ENCODE measurements around the gene GATA1. TPM values are rescaled to one million over a fixed set of nuclear protein-coding genes. Genes with fewer than 3 reads are reported as not detected.

GATA1 gene
- total and polyA plus RNA-seq, 10 of the 15 experiments (the other 5 are each of a cell fraction or from before 2014, with no cell fraction given), result 0.24 to 0.36 TPM; not detected in 8

GRCh38 chrX:48776818-48777439, 9.5 kb upstream of the GATA1 start:
- no TSS peak for BruUV-seq (replicated peaks)
- ChIA-PET POLR2A (no interaction called here), RAD21 (ENCODE audit: unreplicated experiment) (no interaction called here), CTCF (no interaction called here), SMC1A (ENCODE audit: uncharacterized antibody, unreplicated experiment) (no interaction called here)
- H3K36me3 ChIP-seq (ENCODE audit: control insufficient read depth in 2 of 2, insufficient read depth in 2 of 2, low read length in 1 of 2), result no peaks in the 10 kb centered on the region
- DNase-seq (ENCODE audit: low read depth, low spot score) (no peak), FAIRE-seq (no peak), ATAC-seq (no peak)
- H3K4me2 ChIP-seq (ENCODE audit: control insufficient read depth, insufficient read depth), result no peak overlapping the region
- H2AFZ ChIP-seq (ENCODE audit: control insufficient read depth, low read depth, low read length), result no peak overlapping the region
- H3K27me3 ChIP-seq (replicated peaks in 1 of 2; ENCODE audit: control insufficient read depth in 2 of 2, insufficient read depth in 2 of 2, low read length in 1 of 2), result no peaks in the 10 kb centered on the region
- H3K27ac ChIP-seq (ENCODE audit: control insufficient read depth, insufficient read depth), result no peak overlapping the region
- H3K9me3 ChIP-seq (replicated peaks; ENCODE audit: control insufficient read depth, insufficient read depth, low read length), result no peaks in the 10 kb centered on the region
- H4K20me1 ChIP-seq (ENCODE audit: control insufficient read depth, insufficient read depth), result no peaks in the 10 kb centered on the region
- intact Hi-C loops (cut with micrococcal nuclease; ENCODE audit: unreplicated experiment), result no loop called here
- TF ChIP-seq CHD1 (IDR thresholded peaks at IDR 0.05; ENCODE audit: low read depth, low read length) (no peak), TBL1XR1 (IDR thresholded peaks at IDR 0.05; ENCODE audit: low read depth, low read length) (no peak)
- H3K9ac ChIP-seq (ENCODE audit: control insufficient read depth, insufficient read depth, low read length), result no peak overlapping the region
- in situ Hi-C loops (cut with MboI), result loop anchor here (10.0 kb wide), 1 partner anchor 48 kb away; the partner anchor contains the start of gene ERAS
- no peaks in the 10 kb centered on the region for H3K79me2 ChIP-seq (ENCODE audit: control insufficient read depth, insufficient read depth, low read length)
- 53% methylated on average over 13 of the region's 13 CpGs for WGBS (ENCODE audit: insufficient coverage, insufficient replicate concordance, low lambda C conversion rate, missing lambda C conversion rate)
- no peaks in the 10 kb centered on the region for H3K4me1 ChIP-seq (ENCODE audit: control insufficient read depth, insufficient read depth, low read length)
- no peak overlapping the region for H3K4me3 ChIP-seq

- no peaks in the 10 kb centered on the region for H4K20me1 ChIP-seq (ENCODE audit: control insufficient read depth, insufficient read depth)
- H3K4me1 ChIP-seq (ENCODE audit: control insufficient read depth, insufficient read depth, low read length), result no peaks in the 10 kb centered on the region
- POLR2A ChIA-PET, result no interaction called here
- H3K9ac ChIP-seq (ENCODE audit: control insufficient read depth, insufficient read depth, low read length), result no peak overlapping the region
- H2AFZ ChIP-seq (ENCODE audit: control insufficient read depth, low read depth, low read length), result no peak overlapping the region
- H3K9me3 ChIP-seq (replicated peaks; ENCODE audit: control insufficient read depth, insufficient read depth, low read length), result no peaks in the 10 kb centered on the region
- H3K27me3 ChIP-seq (replicated peaks in 1 of 2; ENCODE audit: control insufficient read depth in 2 of 2, insufficient read depth in 2 of 2, low read length in 1 of 2), result no peaks in the 10 kb centered on the region
- TF ChIP-seq RELA (IDR thresholded peaks at IDR 0.05; ENCODE audit: borderline replicate concordance, partially characterized antibody) (no peak), BCL11A (IDR thresholded peaks at IDR 0.05; ENCODE audit: low read depth, low read length) (no peak), KDM1A (IDR thresholded peaks at IDR 0.05; ENCODE audit: borderline replicate concordance) (no peak), ZNF24 (IDR thresholded peaks at IDR 0.05) (no peak), HDAC2 (IDR thresholded peaks at IDR 0.05) (no peak), ZNF217 (IDR thresholded peaks at IDR 0.05) (no peak), SIX5 (IDR thresholded peaks at IDR 0.05; ENCODE audit: low read depth, low read length, severe bottlenecking) (no peak), HDGF (IDR thresholded peaks at IDR 0.05) (no peak), YBX1 (IDR thresholded peaks at IDR 0.05) (no peak), ZNF622 (IDR thresholded peaks at IDR 0.05) (no peak), NR2C2 (IDR thresholded peaks at IDR 0.05; ENCODE audit: borderline replicate concordance, control insufficient read depth, insufficient read length, low read depth) (no peak)
- TF ChIP-seq, protein P1, sequence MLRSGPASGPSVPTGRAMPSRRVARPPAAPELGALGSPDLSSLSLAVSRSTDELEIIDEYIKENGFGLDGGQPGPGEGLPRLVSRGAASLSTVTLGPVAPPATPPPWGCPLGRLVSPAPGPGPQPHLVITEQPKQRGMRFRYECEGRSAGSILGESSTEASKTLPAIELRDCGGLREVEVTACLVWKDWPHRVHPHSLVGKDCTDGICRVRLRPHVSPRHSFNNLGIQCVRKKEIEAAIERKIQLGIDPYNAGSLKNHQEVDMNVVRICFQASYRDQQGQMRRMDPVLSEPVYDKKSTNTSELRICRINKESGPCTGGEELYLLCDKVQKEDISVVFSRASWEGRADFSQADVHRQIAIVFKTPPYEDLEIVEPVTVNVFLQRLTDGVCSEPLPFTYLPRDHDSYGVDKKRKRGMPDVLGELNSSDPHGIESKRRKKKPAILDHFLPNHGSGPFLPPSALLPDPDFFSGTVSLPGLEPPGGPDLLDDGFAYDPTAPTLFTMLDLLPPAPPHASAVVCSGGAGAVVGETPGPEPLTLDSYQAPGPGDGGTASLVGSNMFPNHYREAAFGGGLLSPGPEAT (IDR thresholded peaks at IDR 0.05; ENCODE audit: low read depth), result no peak
- no peaks in the 10 kb centered on the region for H3K79me2 ChIP-seq (ENCODE audit: control insufficient read depth, insufficient read depth, low read length)
- BruUV-seq (replicated peaks), result no TSS peak
- H3K4me2 ChIP-seq (ENCODE audit: control insufficient read depth, insufficient read depth), result no peak overlapping the region
- ATAC-seq (no peak), DNase-seq (ENCODE audit: low read depth, low spot score) (no peak), FAIRE-seq (no peak)
- H3K27ac ChIP-seq (ENCODE audit: control insufficient read depth, insufficient read depth), result no peak overlapping the region
- H3K4me3 ChIP-seq, result no peak overlapping the region
- RAD21 ChIA-PET (ENCODE audit: unreplicated experiment), result no interaction called here
- intact Hi-C loops (cut with micrococcal nuclease; ENCODE audit: unreplicated experiment), result no loop called here
- CTCF ChIA-PET, result no interaction called here
- SMC1A ChIA-PET (ENCODE audit: uncharacterized antibody, unreplicated experiment), result no interaction called here
- in situ Hi-C loops (cut with MboI), result loop anchor here (10.0 kb wide), 1 partner anchor 45 kb away; the partner anchor contains the start of gene ERAS
- WGBS (ENCODE audit: insufficient coverage, insufficient replicate concordance, low lambda C conversion rate, missing lambda C conversion rate), result 57% methylated on average over 7 of the region's 7 CpGs
- no peaks in the 10 kb centered on the region for H3K36me3 ChIP-seq (ENCODE audit: control insufficient read depth in 2 of 2, insufficient read depth in 2 of 2, low read length in 1 of 2)
These were observed 7.0 kb upstream of the GATA1 start for GRCh38 chrX:48779399-48779798.

Data from GM12878 (cell line).